Islet of Langerhans (tissue), 1 donor: ENCODE measurements around the gene SPTSSA.
"Not testable (repeated sequence)": the region's sequence is repeated elsewhere in the genome, so short reads cannot be mapped to it uniquely, and the experiment has no call there.

Experiments used
- FAIRE-seq: peaks from one replicate; lab custom pipeline; 2011; peaks lifted over from hg19 to GRCh38; lab: Jason Lieb, UNC

Gene SPTSSA

DNA sequence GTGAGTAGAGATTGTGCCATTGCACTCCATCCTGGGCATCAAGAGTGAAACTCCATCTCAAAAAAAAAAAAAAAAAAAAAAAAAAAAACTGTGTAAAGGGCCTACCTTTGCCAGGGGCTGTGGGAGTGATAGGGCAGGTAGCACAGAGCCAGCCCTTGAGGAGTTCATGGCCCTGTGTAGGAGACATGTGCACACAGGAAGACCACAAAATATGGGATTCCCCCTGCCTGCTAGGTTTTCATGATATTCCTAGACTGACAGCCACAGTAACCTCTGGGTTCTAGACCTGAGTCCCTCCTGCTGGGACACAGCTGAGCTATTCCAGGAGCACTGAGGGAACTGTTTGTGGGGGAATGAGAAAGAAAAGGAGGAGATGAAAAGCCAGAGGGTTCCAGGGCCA lies 8.3 kb upstream of the SPTSSA start:
- FAIRE-seq = no peak

DNA sequence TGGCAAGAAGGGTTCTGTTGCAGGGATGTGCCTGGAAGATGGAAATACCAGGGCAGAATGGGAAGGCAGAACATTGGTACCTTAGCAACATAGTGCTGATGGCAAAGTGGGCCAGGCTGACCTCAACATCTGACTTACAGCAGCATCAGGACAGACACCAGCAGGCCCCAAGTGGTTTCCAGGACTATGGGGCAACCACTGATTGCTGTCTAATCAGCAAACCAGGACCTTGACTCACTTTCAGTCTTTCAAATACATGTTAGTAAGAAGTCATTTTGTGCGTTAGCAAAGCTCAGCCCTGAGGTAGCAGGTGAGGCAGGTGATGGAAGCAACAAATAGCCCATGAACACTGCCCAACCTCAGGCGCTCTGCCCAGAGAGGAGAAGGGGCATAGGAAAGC lies 4.7 kb upstream of the SPTSSA start:
- FAIRE-seq = no peak

DNA sequence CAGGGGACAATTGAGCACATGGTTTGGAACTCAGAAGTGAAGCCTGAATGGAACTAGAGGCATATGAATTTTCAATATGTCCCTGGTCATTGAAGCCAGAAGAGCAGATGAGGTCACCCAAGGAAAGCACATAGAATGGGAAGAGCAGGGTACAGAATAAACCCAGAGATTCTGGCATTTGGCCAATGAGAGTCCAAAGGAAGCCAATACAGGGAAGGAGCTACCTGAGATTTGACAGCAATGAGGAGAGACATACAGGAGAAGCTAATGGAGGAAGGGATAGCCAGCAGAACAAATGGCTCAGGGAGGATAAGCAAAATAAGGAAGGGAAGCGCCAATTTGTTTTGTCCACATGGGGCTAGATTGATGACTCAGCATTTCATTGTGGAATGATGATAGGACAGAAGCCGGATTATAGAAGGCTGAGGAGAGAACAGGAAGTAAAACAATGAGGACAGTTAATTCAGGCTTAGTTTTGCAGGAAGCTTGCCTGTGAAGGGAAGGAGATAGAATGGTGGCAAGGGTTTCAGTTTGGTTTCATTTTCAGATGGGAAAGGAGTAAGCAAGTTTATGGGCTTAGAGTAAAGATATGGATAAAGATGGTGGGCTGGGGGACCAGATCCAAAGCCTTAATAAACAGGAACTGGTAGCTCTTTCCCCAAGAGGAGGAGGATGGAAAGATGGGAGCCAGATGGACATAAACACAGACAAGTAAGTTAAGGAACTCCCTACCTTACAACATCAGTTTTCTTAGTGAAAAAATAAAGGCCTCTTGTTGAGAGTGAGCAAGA lies 3.2 kb upstream of the SPTSSA start:
- no peak for FAIRE-seq

DNA sequence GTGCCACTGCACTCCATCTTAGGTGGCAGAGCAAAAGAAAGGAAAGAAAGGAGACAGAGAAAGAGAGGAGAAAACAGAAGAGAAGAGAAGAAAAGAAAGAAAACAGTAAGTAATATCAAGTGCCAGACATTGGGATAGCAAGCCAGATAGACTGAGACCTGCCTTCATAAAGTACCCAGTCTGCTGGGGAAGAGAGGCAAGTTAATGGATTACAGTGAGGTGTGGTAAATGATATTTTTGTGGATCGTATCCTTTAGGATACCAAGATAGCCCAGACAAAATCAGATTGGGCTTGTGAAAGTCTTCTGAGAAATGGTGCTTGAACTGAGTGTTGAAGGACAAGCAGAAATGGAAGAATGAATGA lies 1.5 kb upstream of the SPTSSA start:
- no peak for FAIRE-seq

DNA sequence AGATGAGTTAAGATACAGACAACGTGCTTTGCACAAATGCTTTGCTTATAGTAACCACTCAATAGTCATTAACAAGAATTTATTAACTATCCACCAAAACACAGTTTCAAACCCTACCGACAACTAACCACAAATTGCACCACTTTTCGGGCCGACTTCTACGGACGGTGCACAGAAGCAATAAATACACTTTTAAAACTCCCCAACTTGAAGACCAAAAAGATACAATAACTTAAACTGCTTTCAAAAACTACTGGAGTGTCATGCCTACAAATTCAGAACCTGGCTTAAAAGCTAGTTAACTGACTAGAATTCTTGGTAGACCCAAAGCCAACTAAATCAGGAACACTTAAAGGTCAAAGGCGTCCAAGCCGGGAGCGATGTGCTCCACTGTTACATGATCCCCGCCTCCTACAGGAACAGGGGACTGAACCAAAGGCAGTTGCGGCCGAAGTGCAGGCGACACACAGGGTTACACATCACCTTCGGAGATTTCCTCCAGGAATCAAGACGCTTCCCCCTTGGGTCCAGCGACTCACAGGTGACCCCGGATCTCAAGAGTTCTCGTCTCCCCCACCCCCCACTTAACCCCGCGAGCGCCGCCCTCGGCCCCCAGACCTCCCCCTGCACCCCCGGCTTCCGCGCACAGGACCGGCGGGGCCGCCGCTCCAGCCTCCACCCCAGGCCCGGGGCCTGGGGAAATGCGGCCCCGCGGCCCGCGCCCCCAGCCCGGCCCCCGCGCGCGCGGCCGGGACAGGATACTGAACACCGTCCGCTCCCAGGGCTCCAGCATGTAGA lies 507 bp downstream of the SPTSSA start:
- FAIRE-seq = no peak

DNA sequence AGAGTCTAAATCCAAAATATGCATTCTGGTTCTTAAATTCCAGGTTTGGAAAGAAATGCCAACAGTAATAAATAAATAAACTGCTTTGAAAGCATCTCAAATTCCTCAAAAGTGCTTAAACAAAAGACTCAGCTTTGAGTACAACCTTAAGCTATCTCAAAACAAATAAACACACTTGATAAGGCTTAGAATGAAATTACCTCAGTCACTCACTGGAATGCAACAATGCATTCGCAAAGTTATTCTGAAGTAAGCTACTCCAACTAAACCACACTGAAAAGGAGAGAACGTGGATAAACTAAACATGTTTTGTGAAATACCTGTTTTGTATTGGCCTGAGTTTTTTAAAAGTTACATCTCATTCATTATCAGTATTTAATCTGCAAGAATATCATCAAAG lies 1.2 kb downstream of the SPTSSA start:
- no peak for FAIRE-seq

DNA sequence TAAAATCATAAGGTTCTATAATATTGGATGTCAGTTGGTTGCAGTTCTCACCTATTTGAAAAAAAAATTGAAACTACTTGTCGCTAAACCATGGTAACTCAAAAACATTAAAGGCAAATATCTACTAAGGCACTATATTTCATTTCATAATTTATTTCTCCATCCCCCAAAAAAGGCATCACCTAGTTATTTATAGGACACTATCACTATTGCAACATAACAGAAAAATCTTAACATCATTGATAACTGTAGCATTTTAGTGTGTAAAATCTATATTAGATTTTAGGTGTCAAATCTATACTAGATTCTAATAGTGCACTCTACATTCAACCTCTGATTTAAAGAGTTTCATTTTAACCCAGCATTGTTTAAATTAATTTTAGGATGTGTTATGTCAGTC lies 1.7 kb downstream of the SPTSSA start:
- FAIRE-seq = no peak

DNA sequence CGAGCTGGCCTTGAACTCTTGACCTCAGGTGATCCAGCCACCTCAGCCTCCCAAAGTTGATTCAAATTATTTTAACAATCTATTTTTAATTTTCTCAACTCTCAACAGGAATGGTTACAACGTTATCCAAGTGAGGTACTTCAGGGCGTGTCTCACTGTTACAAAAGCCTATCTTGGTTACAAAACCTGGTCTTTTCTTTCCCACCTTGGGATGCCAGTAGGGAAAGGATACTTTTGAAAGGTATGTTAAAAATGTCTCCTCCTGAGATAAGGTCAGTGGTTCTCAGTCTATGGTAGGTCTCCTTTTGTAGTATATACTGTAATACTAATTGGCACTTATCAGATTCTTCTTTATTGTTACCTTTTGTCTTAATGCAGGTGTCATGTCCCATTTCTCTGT lies 4.9 kb downstream of the SPTSSA start:
- no peak for FAIRE-seq

DNA sequence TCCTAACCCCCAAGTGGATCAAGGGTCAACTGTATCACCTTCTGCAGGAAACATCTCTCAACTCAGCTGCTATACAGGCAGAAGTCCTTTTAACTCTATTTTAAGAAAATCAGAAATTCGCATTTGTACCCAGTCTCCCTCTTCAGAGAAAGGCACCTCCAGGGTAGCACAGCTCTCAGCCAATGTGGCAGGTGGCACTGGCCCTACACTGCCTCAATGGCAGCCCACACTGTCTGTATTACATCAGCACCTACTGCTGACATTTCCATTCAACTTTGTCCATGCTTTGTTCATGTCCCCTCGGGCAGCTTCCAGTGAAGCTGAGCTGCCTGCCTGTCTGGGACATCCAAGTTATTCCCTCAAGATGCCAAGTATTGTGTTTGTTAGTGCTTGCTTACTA lies 8.8 kb downstream of the SPTSSA start:
- no peak for FAIRE-seq

DNA sequence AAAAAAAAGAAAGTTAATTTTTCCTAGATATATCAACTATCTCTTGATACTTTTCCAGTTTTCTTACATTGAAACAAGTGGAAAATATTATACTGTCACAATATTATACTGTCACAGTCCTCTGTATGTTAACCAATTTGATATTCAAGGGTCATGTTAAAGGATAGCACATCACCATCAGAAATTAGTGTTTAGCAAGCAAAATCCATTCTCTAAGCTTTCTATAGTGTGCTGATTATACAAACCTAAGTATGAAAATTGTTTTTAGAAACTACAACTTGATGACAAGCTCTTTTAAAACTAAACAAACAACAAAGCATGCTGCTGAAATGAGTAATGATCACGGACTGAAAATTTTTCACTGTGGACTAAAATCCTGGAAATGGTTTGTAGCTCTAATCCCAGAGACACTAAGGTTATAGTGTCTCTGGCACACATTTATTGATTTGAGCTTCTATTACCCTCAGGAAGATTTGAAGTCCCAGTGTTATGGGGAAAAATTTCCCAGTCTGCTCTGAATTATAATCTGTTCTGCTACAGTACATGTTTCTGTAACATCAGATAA lies 9.7 kb downstream of the SPTSSA start:
- FAIRE-seq = no peak

DNA sequence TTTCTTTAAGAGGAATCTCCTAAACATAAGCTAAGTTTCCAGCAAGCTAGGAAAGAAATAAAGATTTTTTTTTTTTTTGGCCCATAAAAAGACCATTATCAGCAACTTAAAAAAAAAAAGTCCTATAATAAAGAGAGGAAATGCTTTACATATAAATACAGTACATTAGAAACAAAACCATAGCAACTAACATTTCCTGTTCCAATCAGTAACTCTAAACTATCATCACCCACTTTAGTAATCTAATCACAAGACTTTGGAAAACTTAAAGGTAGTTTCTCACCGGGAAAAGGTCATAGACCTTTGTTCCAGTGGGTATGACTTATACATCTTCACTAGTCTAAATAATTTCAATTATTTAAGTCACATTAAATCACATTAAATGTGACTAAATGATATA lies 11.1 kb downstream of the SPTSSA start:
- FAIRE-seq = peak; percentile 43

DNA sequence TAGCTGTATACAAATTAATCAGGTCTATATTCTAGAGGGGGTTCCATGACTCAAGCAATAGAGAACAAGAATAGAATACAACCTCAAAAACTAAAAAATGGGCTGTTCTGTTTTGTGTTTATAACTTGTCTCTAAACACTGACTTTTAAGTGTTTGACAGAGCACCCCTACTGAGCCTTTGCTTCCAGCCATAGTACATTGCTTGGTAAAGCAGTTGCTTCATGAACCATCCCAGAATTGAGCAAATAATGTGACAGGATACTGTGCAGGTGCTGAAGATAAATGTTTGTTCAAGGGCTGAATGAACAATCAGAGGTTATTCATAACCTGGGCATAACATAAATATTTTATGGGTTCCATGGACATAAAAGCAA lies 11.5 kb downstream of the SPTSSA start:
- FAIRE-seq = peak; percentile 84

DNA sequence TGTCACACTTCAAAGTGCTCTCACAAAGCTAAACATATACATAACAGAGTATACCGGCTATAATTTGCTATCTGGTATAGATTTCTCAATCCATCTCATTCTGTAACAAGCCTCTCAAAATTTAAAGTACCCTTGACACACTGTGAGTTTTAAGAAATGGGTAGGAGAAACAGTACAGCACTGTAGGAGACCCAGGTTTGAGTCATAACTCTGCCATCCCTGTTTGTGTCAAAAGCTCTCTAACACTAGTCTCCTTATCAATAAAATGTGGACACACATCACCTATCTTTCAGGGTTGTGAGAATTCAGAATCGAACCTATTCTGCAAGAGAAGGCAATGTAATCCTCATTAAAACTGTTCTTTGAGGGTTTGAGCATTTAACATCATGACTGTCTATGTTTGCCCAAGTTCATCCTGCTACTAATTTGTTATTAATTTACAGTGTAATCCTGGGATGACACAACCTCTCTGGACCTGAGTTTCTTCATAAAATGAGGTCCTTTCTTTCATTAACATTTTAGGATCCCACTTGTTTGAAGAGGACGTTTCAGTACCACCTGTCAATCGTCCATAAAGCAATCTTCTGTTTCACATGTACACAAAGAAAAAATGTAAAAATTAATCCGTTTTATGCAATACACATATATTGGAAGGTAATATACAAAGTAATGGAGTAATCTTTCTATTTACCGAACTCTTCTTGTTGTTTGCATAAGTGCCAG lies 12.1 kb downstream of the SPTSSA start:
- peak; percentile 43 for FAIRE-seq

DNA sequence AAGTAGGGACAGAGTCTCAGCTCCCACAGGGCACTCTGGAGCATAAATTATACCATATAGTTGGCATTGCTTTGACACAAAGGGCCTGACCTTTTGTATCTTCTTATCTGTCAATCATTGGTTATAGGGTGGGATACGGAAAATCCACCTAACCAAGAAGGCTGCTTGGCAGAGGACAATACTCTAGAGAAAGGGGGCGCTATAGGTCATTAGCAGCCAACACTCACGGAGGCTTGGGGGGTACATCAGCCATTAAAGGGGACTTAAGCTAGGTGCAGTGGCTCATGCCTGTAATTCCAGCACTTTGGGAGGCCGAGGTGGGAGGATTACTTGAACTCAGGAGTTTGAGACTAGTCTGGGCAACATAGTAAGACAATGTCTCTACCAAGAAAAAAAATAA lies 22.9 kb downstream of the SPTSSA start:
- no peak for FAIRE-seq

DNA sequence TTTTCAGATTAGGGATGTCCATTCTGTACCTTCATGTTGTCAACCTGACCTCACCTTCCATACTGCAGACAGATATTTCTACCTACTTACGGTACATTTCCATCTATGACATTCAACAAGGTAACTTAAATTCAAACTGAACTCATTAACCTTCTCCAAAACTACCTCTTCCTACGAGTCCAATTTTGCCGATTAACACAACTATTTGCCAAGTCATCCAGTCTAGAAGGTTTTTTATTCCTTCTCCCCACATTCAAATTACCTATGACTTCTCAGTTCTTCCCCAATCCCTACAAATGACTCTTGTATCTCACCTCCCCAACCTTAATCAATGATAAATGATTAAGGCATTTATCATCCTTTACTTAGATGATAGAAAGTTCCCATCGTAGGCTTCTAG lies 23.6 kb downstream of the SPTSSA start:
- no peak for FAIRE-seq

DNA sequence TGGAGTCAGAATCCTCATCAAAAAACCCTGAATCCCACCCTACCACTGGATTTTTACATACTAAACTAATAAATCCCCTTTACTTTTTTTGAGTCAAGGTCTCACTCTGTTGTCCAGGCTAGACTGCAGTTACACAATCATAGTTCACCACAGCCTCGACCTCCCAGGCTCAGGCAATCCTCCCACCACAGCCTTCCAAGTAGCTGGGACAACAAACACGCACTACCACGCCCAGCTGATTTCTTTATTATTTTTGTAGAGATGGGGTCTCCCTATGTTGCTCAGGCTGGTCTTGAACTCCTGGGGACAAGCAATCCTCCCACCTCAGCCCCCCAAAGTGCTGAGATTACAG lies 24.3 kb downstream of the SPTSSA start:
- no peak for FAIRE-seq

DNA sequence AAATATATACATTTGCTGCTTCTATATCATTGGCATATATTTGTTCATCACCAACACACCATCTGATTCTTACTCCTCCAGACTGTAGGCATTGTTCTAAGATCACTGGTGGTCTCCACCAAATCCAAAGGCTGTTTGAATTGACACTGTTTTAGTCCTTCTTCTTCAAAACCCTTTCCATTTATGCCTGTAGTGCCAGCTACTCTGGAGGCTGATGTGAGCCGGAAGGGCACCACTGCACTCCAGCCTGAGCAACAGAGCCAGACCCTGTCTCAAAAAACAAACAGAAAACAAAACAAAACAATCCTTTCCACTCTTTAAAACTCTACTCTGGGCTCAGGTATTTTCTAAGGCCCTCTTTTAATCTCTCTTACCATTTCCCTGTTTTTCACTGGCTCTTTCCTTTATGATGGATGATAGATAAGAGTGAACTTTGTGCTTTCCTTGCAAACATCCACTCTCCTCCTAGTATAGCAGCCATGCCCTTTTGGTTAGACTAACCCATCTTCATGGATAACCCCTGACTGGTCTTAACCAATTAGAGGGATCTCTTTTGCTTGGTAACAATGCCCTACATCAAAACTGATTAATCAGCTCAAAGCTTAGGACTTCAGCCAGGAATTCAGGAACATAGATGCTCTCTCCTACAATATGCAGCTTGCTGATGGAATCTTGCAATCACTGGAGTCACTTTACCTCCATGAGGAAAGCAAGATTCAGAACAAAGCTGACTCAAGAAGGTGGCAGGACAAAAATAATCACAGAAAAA lies 24.9 kb downstream of the SPTSSA start:
- FAIRE-seq = no peak

DNA sequence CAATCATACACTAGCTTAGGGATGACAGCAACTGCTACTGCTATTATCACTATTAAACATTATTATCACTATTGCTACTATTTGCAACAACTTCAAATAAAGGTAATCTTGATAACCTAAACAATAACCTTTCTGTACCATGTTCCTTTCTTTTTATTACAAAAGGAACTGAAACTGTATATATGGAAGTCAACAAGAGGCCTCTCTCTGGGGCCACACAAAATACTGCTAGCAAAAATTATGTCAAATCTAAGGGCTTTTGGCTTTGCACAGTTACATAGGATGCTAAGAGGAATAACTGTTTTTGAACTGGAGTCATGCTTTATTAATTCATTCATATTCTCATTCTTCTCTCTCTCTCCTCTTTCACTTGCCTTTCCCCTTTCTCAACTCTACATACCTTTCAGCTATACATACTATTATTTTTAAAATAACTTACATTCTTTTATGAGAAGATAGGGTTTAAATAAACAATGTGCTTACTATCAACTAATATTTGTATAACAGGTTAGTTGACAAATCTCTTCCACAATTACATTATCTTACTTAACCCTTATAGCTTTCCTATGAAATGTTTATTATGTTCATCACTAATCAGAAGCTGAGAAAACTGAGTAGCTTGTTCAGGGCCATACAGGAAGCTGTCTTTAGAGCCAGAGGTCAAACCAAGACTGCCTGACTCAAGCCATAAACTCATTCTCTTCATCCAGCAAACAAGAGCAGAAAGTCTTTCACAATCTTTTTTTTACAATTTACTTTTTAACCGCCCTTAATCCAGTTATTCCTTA lies 25.7 kb downstream of the SPTSSA start:
- FAIRE-seq = no peak

DNA sequence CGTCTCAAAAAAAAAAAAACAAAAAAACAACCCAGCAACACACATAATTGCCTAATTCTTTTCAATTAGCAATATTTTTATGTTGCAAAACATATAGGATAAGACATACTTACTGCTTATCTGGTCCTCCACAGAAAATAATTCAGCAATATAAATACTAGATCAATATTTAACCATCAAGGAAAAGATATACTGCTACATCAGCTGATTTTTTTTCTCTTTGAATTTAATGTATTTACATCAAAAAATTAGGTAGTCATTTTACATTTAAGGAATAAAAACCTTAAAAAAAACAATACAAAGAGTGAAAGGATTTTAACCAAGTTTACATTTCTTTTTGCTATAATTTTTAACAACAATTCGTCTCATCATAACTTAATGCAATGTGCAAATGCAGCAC lies 28.1 kb downstream of the SPTSSA start:
- no peak for FAIRE-seq

DNA sequence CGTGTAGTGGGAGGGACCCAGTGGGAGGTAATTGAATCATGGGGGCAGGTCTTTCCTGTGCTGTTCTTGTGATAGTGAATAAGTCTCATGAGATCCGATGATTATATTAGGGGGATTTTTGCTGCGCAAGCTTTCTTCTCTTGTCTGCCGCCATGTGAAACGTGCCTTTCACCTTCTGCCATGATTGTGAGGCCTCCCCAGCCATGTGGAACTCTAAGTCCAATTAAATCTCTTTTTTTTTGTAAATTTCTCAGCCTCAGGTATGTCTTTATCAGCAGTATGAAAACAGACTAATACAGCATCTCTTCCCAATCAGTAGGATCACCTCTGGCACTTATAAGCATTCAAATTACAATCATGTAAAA lies 34.0 kb downstream of the SPTSSA start:
- FAIRE-seq = not testable (repeated sequence)
